B cell (primary cell): ENCODE data around the gene ATPAF2. TPM values are rescaled to one million over a fixed set of nuclear protein-coding genes. Genes with fewer than 3 reads are reported as not detected.

ENCODE experiments used
- ATAC-seq: fragments of 200-7000 bp; cut with Tn5 transposase; one replicate; pipeline ENCODE4 v1.10.0; 2021; ENCODE audit warnings: low read depth, mild to moderate bottlenecking, moderate number of reproducible peaks, moderate library complexity
- CTCF ChIA-PET: fragments of 350-600 bp; sonication (Branson Sonifier 250); formaldehyde crosslinking; loops from one replicate; lab custom pipeline; 2021; ENCODE audit warnings: antibody characterized with exemption, inconsistent platforms; lab: Charles Lee
- POLR2A ChIA-PET: fragments of 350-600 bp; sonication (Branson Sonifier 250); formaldehyde crosslinking; loops from one replicate; lab custom pipeline; 2021; ENCODE audit warnings: antibody characterized with exemption; lab: Charles Lee
- DNase-seq: peaks from one replicate; pipeline ENCODE4 v3.0.0; 2013
- H2AFZ ChIP-seq: 2 replicates; pipeline ENCODE4 v1.6.1; 2012; ENCODE audit warnings: mild to moderate bottlenecking, low read depth, low read length; ENCODE audit not compliant: insufficient read depth, poor library complexity, severe bottlenecking
- H3K27ac ChIP-seq, 2 donors: 1 replicate in 1 of 2; 2 replicates in 1 of 2; pipeline ENCODE4 v1.5.1; 2012 to 2013; ENCODE audit warnings: low read length in 2 of 2, mild to moderate bottlenecking in 2 of 2, moderate library complexity in 1 of 2
- H3K27me3 ChIP-seq, 4 experiments: fragments of 200-600 bp in 1 of 4; sonication (generic) in 1 of 4; replicated peaks in 1 of 4; 1 replicate in 2 of 4; 2 replicates in 2 of 4; pipeline versions ENCODE4 v1.6.1 to v1.7.0; 2013 to 2016; ENCODE audit warnings: low read length in 3 of 4, mild to moderate bottlenecking in 2 of 4, mixed read lengths in 1 of 4, moderate library complexity in 1 of 4; ENCODE audit not compliant: insufficient read depth in 4 of 4, control insufficient read depth in 3 of 4; ENCODE audit errors: control extremely low read depth in 1 of 4
- H3K36me3 ChIP-seq, 2 experiments: replicated peaks in 1 of 2; 1 replicate in 1 of 2; 2 replicates in 1 of 2; pipeline versions ENCODE4 v1.6.1 to v1.7.1; 2013; ENCODE audit warnings: low read length in 1 of 2; ENCODE audit not compliant: insufficient read depth in 2 of 2, control insufficient read depth in 1 of 2; ENCODE audit errors: control extremely low read depth in 1 of 2, extremely low read depth in 1 of 2
- H3K4me1 ChIP-seq, 2 donors: fragments of 200-600 bp in 1 of 2; sonication (generic) in 1 of 2; 1 replicate in 1 of 2; 2 replicates in 1 of 2; pipeline versions ENCODE4 v1.5.1 to v1.6.1; 2013 to 2017; ENCODE audit warnings: low read length in 2 of 2; ENCODE audit not compliant: control insufficient read depth in 2 of 2, insufficient read depth in 2 of 2
- H3K4me2 ChIP-seq: replicated peaks from 2 replicates; pipeline ENCODE3; 2012; ENCODE audit warnings: mild to moderate bottlenecking, low read depth, low read length; ENCODE audit not compliant: poor library complexity, severe bottlenecking
- H3K4me3 ChIP-seq, 5 experiments: fragments of 200-600 bp in 1 of 5; sonication (generic) in 1 of 5; 1 replicate in 3 of 5; 2 replicates in 2 of 5; pipeline versions ENCODE4 v1.5.1 to v1.7.0; 2011 to 2016; ENCODE audit warnings: low read length in 4 of 5, mild to moderate bottlenecking in 4 of 5, low read depth in 2 of 5, control low read depth in 1 of 5, moderate library complexity in 1 of 5; ENCODE audit not compliant: insufficient read depth in 1 of 5; ENCODE audit errors: control extremely low read depth in 1 of 5, extremely low read depth in 1 of 5
- H3K79me2 ChIP-seq: fragments of 200-600 bp; sonication (generic); one replicate; pipeline ENCODE4 v1.6.0; 2016; ENCODE audit warnings: low read length; ENCODE audit not compliant: control insufficient read depth, insufficient read depth
- H3K9ac ChIP-seq: fragments of 200-600 bp; sonication (generic); 2 replicates; pipeline ENCODE4 v1.6.1; 2017; ENCODE audit warnings: mild to moderate bottlenecking, low read length, moderate library complexity
- H3K9me3 ChIP-seq, 3 donors: one replicate each; pipeline versions ENCODE4 v1.6.1 to v1.7.1; 2013; ENCODE audit warnings: low read length in 2 of 3; ENCODE audit not compliant: control insufficient read depth in 2 of 3, insufficient read depth in 1 of 3; ENCODE audit errors: control extremely low read depth in 1 of 3
- H4K20me1 ChIP-seq: 2 replicates; pipeline ENCODE4 v1.6.0; 2012; ENCODE audit warnings: mild to moderate bottlenecking, low read length; ENCODE audit not compliant: insufficient read depth, control insufficient read depth, poor library complexity, severe bottlenecking
- H3K27ac Mint-ChIP-seq: one replicate; pipeline ENCODE4 v1.8.0; 2021; ENCODE audit warnings: mixed read lengths
- H3K27me3 Mint-ChIP-seq: one replicate; pipeline ENCODE4 v1.8.0; 2021; ENCODE audit warnings: mixed read lengths
- H3K4me1 Mint-ChIP-seq: one replicate; pipeline ENCODE4 v1.8.0; 2021; ENCODE audit warnings: mixed read lengths
- H3K4me3 Mint-ChIP-seq: one replicate; pipeline ENCODE4 v1.8.0; 2021; ENCODE audit warnings: mixed read lengths
- H3K9me3 Mint-ChIP-seq: one replicate; pipeline ENCODE4 v1.8.0; 2022; ENCODE audit warnings: mixed read lengths; ENCODE audit not compliant: insufficient read depth
- EZH2 ChIP-seq: IDR thresholded peaks from 2 replicates; pipeline ENCODE4 v1.6.1; 2012; ENCODE audit warnings: borderline replicate concordance, low read depth, mild to moderate bottlenecking, moderate library complexity, low read length; ENCODE audit not compliant: insufficient read depth, poor library complexity, severe bottlenecking
- WGBS: methylation state at CpG from one replicate; pipeline ENCODE4 v1.1.5; 2013; ENCODE audit warnings: missing lambda C conversion rate; ENCODE audit not compliant: insufficient coverage; 5-methylcytosine and 5-hydroxymethylcytosine counted together
- intact Hi-C: fragments of 100-400 bp; cut with micrococcal nuclease; formaldehyde crosslinking; loops from one replicate; pipeline ENCODE4 v1.10.0; 2022
- polyA plus RNA-seq: library from polyadenylated mRNA; depleted of rRNA; stranded (reverse); fragments of >200 nt; gene quantifications from 2 replicates; pipeline ENCODE4 v1.2.3, GENCODE V29; 2012
- total RNA-seq, 2 donors: library from RNA; stranded (reverse); fragments of 120-200 nt in 1 of 2; gene quantifications; 1 replicate in 1 of 2; 2 replicates in 1 of 2; pipeline versions ENCODE4 v1.2.3 to v1.2.4, GENCODE V29; 2013 to 2022
- TF ChIP-seq, protein P1 (sequence below): fragments of 200-600 bp; IDR thresholded peaks from one replicate; pipeline ENCODE4 v1.8.0; 2022; ENCODE audit warnings: antibody characterized with exemption, mild to moderate bottlenecking

Gene ATPAF2
- total and polyA plus RNA-seq, 2 donors (not counting 1 experiment from before 2014, with no cell fraction given): 60.5 to 73.5 TPM

DNA sequence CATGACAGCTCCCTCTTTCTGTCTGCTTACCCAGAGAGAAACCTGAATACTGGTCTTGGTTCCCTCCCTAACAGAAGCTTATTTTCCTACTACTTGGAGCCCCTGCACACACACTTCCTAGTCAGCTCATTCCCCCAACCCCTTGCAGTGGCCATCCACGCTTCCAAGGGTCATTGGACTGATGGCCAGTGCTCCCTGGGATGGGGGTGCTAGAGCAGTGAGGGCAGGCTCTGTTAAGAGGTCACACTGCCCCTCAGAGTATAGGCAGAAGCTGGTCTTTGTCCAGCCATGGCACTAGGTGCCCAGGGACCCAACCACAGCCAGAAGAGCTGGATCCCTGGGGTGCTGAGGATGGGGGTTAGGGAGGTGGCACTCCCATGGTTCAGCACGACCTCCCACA is 53.8 kb downstream of the ATPAF2 start:
- Histone ChIP-seq H3K27me3 (no peaks in the 10 kb centered on the region), H3K79me2 (no peaks in the 10 kb centered on the region), H3K36me3 (no peaks in the 10 kb centered on the region), H3K4me3 (no peak overlapping the region), H2AFZ (no peak overlapping the region), H4K20me1 (no peaks in the 10 kb centered on the region), H3K9me3 (peaks cover 0 to 5% (median 0%) of the 10 kb centered on the region in 3 donors), H3K27ac (no peak overlapping the region), H3K4me1 (no peaks in the 10 kb centered on the region), H3K9ac (no peak overlapping the region), H3K4me2 (no peak overlapping the region)
- ATAC-seq: no peak
- Mint-ChIP-seq H3K9me3 (no peaks in the 10 kb centered on the region), H3K4me1 (no peaks in the 10 kb centered on the region), H3K27me3 (no peaks in the 10 kb centered on the region), H3K4me3 (no peak overlapping the region), H3K27ac (no peak overlapping the region)
- TF ChIP-seq, protein P1, sequence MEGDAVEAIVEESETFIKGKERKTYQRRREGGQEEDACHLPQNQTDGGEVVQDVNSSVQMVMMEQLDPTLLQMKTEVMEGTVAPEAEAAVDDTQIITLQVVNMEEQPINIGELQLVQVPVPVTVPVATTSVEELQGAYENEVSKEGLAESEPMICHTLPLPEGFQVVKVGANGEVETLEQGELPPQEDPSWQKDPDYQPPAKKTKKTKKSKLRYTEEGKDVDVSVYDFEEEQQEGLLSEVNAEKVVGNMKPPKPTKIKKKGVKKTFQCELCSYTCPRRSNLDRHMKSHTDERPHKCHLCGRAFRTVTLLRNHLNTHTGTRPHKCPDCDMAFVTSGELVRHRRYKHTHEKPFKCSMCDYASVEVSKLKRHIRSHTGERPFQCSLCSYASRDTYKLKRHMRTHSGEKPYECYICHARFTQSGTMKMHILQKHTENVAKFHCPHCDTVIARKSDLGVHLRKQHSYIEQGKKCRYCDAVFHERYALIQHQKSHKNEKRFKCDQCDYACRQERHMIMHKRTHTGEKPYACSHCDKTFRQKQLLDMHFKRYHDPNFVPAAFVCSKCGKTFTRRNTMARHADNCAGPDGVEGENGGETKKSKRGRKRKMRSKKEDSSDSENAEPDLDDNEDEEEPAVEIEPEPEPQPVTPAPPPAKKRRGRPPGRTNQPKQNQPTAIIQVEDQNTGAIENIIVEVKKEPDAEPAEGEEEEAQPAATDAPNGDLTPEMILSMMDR: no peak
- TF ChIP-seq EZH2: no peak
- intact Hi-C loops: no loop called here
- CTCF ChIA-PET: no interaction called here
- DNase-seq: no peak
- WGBS: 100% methylated on average over 1 of the region's 2 CpGs
- POLR2A ChIA-PET: no interaction called here

DNA sequence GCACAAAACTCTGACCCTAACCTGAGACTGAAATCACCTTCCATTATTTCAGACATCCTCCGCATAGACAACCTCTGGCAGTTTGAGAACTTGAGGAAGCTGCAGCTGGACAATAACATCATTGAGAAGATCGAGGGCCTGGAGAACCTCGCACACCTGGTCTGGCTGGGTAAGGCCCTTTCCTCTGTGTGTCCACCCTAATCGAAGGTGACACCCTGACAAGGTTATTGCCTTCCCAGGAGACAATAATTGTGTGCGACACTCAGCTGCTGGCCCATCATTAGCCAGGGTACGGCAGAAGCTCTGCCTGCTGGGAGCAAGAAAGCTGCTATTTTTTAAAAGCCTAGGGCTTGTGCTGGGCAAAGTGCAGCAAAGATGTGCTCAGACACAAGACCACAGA is 55.2 kb downstream of the ATPAF2 start:
- intact Hi-C loops: no loop called here
- ATAC-seq (no peak), DNase-seq (no peak)
- H3K4me3 Mint-ChIP-seq: no peak overlapping the region
- no peaks in the 10 kb centered on the region for H4K20me1 ChIP-seq
- H3K27ac ChIP-seq: no peak overlapping the region
- H3K4me1 Mint-ChIP-seq: peaks cover 3% of the 10 kb centered on the region
- H3K27me3 ChIP-seq: no peaks in the 10 kb centered on the region
- H3K27ac Mint-ChIP-seq: no peak overlapping the region
- no peak overlapping the region for H2AFZ ChIP-seq
- no peaks in the 10 kb centered on the region for H3K36me3 ChIP-seq
- no peak overlapping the region for H3K9ac ChIP-seq
- H3K4me1 ChIP-seq: no peaks in the 10 kb centered on the region
- ChIA-PET CTCF (no interaction called here), POLR2A (no interaction called here)
- H3K4me3 ChIP-seq: no peak overlapping the region
- no peaks in the 10 kb centered on the region for H3K27me3 Mint-ChIP-seq
- no peaks in the 10 kb centered on the region for H3K9me3 Mint-ChIP-seq
- peaks cover 0 to 8% (median 0%) of the 10 kb centered on the region in 3 donors for H3K9me3 ChIP-seq
- 95% methylated on average over 6 of the region's 6 CpGs for WGBS
- H3K4me2 ChIP-seq: no peak overlapping the region
- TF ChIP-seq EZH2: no peak
- TF ChIP-seq, protein P1: no peak
- no peaks in the 10 kb centered on the region for H3K79me2 ChIP-seq
